Lower leg skin (tissue), 3 donors: Measurements from ENCODE around the gene SAMSN1.

Source experiments
- POLR2A ChIP-seq, 2 donors: fragments of 450-650 bp; IDR thresholded peaks; one replicate each; pipeline ENCODE4 v1.6.1; 2016 to 2017; ENCODE audit warnings: antibody characterized with exemption in 2 of 2, mild to moderate bottlenecking in 1 of 2, moderate library complexity in 1 of 2
- TF ChIP-seq, protein P1 (sequence below), 3 donors: fragments of 450-650 bp; IDR thresholded peaks; one replicate each; pipeline ENCODE4 v1.5.1; 2016; ENCODE audit warnings: antibody characterized with exemption in 3 of 3, mild to moderate bottlenecking in 3 of 3, moderate library complexity in 2 of 3

DNA sequence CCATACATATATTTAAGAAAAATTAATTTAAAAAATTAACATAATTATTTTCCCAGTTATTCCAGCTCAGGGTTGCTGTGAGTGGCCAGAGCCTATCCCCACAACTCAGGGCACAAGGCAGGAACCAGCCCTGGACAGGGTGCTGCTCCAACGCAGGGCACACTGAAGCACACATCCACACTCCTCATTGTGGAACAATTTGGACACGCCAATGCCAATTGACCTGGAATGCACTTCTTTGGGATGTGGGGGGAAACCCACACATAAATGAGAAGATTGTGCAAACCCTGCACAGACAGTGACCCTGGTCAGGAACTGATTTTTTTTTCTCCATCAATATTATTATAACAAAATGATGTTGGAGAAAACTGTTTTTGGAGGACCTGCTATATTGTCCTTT is 23.4 kb downstream of the SAMSN1 start:
- TF ChIP-seq, protein P1, sequence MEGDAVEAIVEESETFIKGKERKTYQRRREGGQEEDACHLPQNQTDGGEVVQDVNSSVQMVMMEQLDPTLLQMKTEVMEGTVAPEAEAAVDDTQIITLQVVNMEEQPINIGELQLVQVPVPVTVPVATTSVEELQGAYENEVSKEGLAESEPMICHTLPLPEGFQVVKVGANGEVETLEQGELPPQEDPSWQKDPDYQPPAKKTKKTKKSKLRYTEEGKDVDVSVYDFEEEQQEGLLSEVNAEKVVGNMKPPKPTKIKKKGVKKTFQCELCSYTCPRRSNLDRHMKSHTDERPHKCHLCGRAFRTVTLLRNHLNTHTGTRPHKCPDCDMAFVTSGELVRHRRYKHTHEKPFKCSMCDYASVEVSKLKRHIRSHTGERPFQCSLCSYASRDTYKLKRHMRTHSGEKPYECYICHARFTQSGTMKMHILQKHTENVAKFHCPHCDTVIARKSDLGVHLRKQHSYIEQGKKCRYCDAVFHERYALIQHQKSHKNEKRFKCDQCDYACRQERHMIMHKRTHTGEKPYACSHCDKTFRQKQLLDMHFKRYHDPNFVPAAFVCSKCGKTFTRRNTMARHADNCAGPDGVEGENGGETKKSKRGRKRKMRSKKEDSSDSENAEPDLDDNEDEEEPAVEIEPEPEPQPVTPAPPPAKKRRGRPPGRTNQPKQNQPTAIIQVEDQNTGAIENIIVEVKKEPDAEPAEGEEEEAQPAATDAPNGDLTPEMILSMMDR (IDR thresholded peaks at IDR 0.05): no peak
- TF ChIP-seq POLR2A (IDR thresholded peaks at IDR 0.05): no peak
